T-helper 1 cell treated with Interleukin-12 subunit alpha and Interleukin-12 subunit beta and Interleukin-4 antibody, amounts not matched to agents 30 ng/mL and 1 ng/mL, for 36 hours (primary cell): Measurements from ENCODE around the gene SLC2A14. TPM values are rescaled to one million over a fixed set of nuclear protein-coding genes. Genes with fewer than 3 reads are reported as not detected.
"Not testable (repeated sequence)": the region's sequence is repeated elsewhere in the genome, so short reads cannot be mapped to it uniquely, and the experiment has no call there.

Experiments used
- intact Hi-C: fragments of 100-400 bp; cut with micrococcal nuclease; formaldehyde crosslinking; loops from one replicate; pipeline ENCODE4 v1.15.1; 2024
- total RNA-seq: library from RNA; stranded (reverse); gene quantifications from 2 replicates; pipeline ENCODE4 v1.2.3, GENCODE V29; 2022

SLC2A14 gene
- 0.10 TPM in 1 of 2 replicates, not detected in the other for total RNA-seq

- intact Hi-C loops = no loop called here
These were observed at the start of gene SLC2A14 for GRCh38 chr12:7872566-7873319. Gene SLC2A14, minus strand, starts transcription at chr12:7872915. Its CDS starts 3,035 bp downstream, at chr12:7869880.

GRCh38 chr12:7921181-7921580, 48.5 kb upstream of the SLC2A14 start:
- intact Hi-C loops = not testable (repeated sequence)

DNA sequence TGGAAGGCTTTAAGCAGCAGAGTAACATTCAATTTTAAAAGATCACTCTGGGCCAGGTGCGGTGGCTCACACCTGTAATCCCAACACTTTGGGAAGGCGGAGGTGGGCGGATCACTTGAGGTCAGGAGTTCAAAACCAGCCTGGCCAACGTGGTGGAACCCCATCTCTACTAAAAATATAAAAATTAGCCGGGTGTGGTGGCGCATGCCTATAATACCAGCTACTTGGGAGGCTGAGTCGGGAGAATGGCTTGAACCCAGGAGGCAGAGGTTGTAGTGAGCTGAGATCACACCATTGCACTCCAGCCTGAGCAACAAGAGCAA, 45.5 kb upstream of the SLC2A14 start:
- intact Hi-C loops = not testable (repeated sequence)

DNA sequence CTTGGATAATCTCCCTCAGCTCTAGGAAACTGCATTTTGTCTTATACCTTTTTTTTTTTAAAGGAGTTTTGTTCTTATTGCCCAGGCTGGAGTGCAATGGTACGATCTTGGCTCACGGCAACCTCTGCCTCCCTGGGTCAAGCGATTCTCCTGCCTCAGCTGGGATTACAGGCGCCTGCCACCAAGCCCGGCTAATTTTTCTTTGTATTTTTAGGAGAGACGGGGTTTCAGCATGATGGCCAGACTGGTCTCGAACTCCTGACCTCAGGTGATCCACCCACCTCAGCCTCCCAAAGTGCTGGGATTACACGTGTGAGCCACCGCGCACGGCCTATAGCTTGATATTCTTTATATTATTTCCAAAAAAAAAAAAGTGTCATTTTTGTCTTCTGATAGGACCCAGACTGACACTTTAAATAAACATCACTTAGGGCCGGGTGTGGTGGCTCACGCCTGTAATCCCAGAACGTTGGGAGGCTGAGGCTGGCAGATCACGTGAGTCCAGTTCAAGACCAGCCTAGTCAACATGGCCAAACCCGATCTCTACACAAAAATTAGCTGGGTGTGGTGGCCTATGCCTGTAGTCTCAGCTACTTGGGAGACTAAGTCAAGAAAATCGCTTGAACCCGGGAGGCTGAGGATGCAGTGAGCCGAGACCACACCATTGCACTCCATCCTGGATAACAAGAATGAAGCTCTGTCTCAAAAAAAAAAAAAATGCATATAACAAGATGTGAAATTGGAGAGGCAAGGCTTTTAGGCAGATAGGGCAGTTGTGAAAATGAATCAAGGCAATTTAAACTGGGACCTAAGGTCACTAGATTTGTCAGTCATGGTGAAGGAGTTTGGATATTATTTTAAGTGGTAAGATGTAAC, 44.9 kb upstream of the SLC2A14 start:
- intact Hi-C loops = no loop called here

- intact Hi-C loops = no loop called here
These were observed 44.2 kb upstream of the SLC2A14 start for GRCh38 chr12:7916936-7917335.

DNA sequence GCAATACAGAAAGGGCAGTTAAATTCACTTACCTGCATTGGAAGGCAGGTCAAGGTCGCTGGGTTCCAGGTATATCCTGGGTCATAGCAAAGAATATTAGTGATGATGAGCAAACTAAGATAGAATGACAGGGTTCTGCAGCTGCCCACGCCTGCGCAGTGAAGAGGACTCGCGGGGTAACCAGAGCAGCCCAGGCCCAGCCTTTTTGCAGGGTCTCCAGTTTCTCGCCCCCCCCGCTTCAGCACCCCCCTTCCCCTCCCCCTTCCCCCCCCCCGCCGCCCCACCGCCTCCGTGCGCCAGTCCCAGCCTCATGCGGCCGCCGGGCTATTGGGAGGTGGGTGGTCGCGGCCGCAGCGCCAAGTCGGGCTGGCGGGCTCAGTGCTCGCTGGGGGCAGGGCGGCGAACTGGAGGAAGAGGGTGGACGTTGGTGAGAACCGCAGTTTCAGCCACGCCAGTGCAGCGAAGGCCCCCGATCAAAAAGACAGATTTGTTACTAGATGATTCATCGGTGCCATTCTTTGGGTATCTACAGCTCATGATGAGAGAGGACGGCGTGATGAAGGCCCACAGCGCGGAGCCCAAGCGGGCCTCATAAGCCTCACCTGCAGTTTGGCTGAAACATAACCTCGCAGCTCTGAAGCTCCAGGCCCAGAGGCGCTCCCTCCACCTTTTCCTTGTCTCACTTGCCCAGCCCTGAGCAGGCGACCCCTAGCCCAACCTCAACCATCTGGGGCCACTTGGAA, 43.1 kb upstream of the SLC2A14 start:
- intact Hi-C loops = no loop called here

GRCh38 chr12:7910106-7910505, 37.4 kb upstream of the SLC2A14 start:
- intact Hi-C loops = not testable (repeated sequence)

DNA sequence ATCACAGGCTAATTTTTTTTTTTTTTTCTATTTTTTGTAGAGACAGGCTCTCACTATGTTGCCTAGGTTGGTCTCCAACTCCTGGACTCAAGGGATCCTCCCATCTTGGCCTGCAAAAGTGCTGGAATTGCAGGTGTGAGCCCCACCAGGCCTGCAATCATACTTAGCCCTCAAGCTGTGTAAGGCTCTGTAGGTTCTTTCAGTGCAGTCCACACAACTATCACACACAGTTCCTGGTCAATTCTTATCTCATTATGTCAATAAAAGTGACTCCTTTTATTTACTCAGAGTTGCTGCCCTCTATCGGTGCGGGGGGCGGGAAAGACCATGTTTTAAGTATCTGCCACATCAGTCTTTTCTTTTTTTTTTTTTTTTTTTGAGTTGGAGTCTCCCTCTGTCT, 34.3 kb upstream of the SLC2A14 start:
- intact Hi-C loops = no loop called here

DNA sequence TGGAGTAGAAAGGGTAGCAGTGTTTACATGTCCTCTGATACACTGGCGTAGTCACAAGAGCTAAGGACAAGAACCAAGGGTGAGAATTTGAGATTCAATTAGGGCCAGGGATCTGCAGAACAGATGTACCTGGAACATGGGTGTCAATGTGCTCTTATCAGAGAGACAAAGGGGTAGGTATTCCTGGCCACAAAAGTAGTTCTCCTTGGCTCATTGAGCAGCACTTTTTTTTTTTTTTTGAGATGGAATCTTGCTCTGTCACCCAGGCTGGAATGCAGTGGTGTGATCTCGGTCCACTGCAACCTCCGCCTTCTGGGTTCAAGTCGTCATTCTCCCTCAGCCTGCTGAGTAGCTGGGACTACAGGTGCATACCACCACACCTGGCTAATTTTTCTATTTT, 33.6 kb upstream of the SLC2A14 start:
- intact Hi-C loops = not testable (repeated sequence)

DNA sequence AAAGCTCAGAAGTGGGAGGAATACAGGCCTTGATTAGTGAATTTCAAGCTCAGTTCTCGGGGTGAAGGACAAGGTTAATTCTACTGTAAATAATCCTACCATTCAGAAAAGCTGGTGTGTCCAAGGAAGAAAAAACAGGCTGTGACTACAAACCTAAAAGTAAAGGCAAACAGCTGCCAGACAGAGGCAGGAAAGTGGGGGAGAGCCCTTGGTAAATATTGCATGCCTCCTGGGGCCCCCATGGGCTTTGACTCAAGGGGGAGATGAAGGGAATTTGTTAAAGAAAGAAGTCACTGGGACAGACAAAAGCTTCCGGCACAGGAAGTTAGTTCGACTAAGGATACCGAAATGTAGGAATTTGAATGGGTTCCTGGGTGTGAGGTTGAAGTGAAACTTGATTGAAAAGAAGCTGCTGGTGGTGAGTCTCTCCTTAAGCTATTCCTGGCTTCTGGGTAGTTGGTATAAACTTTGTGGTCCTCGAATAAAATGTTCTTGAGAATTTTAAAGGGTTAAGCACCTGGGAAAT, 32.9 kb upstream of the SLC2A14 start:
- intact Hi-C loops = not testable (repeated sequence)

- intact Hi-C loops = no loop called here
These were observed 32.4 kb upstream of the SLC2A14 start for GRCh38 chr12:7905071-7905470.

DNA sequence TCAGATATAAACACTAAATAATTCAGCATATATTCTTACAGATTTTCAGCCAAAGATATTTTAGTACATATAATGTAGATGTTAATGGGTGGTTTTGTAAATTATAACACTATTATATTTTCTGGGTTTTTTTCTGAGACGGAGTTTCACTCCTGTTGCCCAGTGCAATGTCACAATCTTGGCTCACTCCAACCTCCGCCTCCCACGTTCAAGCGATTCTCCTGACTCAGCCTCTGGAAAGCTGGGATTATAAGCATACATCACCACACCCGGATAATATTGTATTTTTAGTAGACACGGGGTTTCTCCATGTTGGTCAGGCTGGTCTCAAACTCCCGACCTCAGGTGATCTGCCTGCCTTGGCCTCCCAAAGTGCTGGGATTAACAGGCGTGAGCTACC, 29.7 kb upstream of the SLC2A14 start:
- intact Hi-C loops = not testable (repeated sequence)

DNA sequence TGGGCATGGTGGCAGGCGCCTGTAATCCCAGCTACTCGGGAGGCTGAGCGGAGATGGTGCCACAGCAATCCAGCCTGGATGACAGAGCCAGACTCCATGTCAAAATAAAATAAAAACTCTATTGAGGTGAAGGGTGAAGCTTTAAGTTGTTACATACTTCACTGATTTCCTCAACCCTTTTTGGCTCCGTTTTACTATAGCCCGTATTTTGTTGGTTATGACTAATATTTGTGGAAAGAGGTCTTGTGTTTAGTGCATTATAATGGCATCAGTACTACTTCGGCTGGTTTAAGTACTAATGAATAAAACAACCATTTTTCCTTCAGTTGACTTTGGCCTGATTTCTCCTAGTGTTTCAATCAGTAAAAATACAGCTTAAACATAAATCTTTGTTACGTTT, 27.0 kb upstream of the SLC2A14 start:
- intact Hi-C loops = no loop called here

DNA sequence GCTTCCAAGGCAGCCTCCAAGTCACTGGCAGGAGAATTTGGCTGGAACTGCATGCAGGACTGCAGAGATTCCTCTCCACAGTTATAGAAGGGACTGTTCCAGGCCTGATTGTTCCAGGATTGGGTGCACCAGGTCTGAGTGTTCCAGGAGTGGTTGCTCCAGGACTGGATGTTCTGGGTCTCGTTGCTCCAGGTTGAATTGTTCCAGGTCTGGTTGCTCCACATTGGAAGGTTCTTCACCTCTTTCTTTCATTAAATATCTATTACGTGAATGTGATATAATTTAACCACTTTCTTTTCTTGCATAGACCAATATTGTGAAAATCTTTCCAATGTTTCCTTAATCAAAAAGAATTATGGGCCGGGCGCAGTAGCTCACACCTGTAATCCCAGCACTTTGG, 24.0 kb upstream of the SLC2A14 start:
- intact Hi-C loops = not testable (repeated sequence)

DNA sequence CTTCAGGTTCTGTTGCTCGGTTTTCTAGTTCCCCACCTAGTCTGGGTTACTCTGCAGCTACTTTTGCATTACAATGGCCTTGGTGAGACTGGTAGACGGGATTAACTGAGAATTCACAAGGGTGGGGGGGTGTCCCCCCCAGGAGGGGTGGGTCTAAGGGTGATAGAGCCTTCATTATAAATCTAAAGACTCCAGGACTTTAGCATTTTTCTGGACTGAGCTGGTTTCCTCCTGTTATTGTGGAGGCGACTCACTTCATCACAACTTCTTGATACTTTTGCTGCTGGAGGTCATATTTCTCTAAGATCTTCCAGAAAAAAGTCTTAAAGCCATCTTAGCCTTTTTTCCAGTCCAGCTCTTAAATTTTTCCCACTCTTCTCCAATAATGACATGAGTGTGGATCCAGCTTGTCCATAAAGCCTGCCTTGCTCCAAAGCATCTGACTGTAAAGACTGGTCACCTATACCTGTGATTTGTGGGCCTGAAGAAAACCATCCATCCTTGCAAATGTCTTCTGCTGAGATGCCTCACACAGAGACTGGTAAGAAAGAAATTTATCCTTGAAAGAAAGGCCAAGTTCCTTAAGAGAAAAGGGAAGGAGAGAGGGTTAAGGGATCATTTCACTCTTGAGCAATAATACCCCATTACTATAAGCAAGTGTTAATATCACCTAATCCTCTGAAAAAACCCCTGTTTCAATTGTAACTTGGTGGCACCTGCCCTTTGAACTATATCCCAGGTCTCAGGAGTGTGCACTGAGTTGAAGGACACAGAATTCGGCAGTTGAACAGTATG, 19.7 kb upstream of the SLC2A14 start:
- intact Hi-C loops = no loop called here

DNA sequence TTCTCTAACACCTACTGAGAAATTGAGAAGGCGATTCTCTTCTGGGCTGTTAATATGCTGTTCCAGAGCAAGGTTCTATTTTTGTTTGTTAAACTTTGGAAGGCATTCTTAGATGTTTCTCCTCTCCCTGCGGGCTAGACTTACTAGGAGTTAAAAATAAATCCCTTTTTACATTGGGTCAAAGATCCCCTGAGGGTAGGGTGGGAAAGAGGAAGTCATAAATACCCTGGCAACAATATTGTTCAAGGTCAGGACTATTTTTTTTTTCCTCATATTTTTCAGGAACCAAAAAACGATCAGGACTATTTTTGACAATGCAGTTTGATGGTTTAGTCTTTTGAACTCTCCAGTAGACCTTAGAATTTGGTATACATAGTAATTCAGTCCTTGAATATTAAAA, 12.0 kb upstream of the SLC2A14 start:
- intact Hi-C loops = no loop called here

DNA sequence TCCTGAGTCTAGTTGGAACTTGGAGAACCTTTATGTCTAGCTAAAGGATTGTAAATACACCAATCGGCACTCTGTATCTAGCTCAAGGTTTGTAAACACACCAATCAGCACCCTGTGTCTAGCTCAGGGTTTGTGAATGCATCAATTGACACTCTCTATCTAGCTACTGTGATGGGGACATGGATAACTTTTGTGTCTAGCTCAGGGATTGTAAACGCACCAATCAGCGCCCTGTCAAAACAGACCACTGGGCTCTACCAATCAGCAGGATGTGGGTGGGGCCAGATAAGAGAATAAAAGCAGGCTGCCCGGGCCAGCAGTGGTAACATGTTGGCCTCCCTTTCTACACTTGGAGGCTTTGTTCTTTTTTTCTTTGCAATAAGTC, 9.0 kb upstream of the SLC2A14 start:
- intact Hi-C loops = not testable (repeated sequence)

DNA sequence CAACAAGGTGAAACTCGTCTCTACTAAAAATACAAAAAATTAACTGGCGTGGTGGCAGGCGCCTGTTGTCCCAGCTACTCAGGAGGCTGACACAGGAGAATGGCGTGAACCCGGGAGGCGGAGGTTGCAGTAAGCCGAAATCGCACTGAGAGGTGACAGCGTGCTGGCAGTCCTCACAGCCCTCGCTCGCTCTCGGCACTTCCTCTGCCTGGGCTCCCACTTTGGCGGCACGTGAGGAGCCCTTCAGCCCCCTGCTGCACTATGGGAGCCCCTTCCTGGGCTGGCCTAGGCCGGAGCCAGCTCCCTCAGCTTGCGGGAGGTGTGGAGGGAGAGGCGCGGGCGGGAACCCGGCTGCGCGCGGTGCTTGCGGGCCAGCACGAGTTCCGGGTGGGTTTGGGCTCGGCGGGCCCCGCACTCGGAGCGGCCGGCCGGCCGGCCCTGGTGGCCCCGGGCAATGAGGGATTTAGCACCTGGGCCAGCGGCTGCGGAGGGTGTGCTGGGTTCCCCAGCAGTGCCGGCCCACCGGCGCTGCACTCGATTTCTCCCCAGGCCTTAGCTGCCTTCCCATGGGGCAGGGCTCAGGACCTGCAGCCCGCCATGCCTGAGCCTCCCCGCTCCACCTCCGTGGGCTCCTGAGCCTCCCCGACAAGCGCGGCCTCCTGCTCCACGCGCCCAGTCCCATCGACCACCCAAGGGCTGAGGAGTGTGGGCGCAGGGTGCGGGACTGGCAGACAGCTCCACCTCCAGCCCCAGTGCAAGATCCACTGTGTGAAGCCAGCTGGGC, 8.4 kb upstream of the SLC2A14 start:
- intact Hi-C loops = not testable (repeated sequence)

- intact Hi-C loops = no loop called here
These were observed 6.5 kb upstream of the SLC2A14 start for GRCh38 chr12:7879246-7879645.

DNA sequence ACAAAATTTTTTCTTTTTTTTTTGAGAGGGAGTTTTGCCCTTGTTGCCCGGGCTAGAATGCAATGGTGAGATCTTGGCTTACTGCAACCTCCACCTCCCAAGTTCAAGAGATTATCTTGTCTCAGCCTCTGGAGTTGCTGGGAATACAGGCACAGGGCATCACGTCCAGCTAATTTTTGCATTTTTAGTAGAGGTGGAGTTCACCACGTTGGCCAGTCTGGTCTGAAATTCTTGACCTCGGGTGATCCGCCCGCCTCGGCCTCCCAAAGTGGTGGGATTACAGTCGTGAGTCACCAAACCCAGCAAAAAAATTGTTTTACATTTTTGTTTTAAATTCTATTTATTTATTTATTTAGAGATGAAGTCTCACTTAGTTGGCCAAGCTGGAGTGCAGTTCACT, 4.7 kb upstream of the SLC2A14 start:
- intact Hi-C loops = no loop called here
